Glutamatergic neuron (in vitro differentiated cells): ENCODE data around the gene PAXIP1. TPM values are rescaled to one million over a fixed set of nuclear protein-coding genes. Genes with fewer than 3 reads are reported as not detected.

Experiments
- DNase-seq: peaks from one replicate; pipeline ENCODE4 v3.0.0; 2022
- H3K27ac Mint-ChIP-seq: one replicate; pipeline ENCODE4 v1.8.0; 2020; ENCODE audit warnings: mild to moderate bottlenecking, mixed read lengths, inconsistent platforms; ENCODE audit not compliant: unreplicated experiment
- H3K27me3 Mint-ChIP-seq: one replicate; pipeline ENCODE4 v1.8.0; 2020; ENCODE audit warnings: mild to moderate bottlenecking, moderate library complexity, mixed read lengths, inconsistent platforms; ENCODE audit not compliant: unreplicated experiment
- H3K36me3 Mint-ChIP-seq: one replicate; pipeline ENCODE4 v1.8.0; 2020; ENCODE audit warnings: mild to moderate bottlenecking, mixed read lengths, inconsistent platforms; ENCODE audit not compliant: unreplicated experiment
- H3K4me1 Mint-ChIP-seq: one replicate; pipeline ENCODE4 v1.8.0; 2020; ENCODE audit warnings: mild to moderate bottlenecking, low read depth, mixed read lengths, inconsistent platforms; ENCODE audit not compliant: unreplicated experiment
- H3K4me3 Mint-ChIP-seq: one replicate; pipeline ENCODE4 v1.8.0; 2020; ENCODE audit warnings: mild to moderate bottlenecking, mixed read lengths, inconsistent platforms; ENCODE audit not compliant: unreplicated experiment
- H3K9me3 Mint-ChIP-seq: one replicate; pipeline ENCODE4 v1.8.0; 2020; ENCODE audit warnings: mild to moderate bottlenecking, moderate library complexity, mixed read lengths, inconsistent platforms; ENCODE audit not compliant: unreplicated experiment
- total RNA-seq: library from RNA; stranded (reverse); fragmentation: NEBNext Ultra II Directional; extraction: Animal tissue kit (Norgen Biotek cat#: 25700); gene quantifications from one replicate; pipeline ENCODE4 v1.2.1, GENCODE V29; 2021; ENCODE audit not compliant: unreplicated experiment
- TF ChIP-seq, protein P1 (sequence below): fragments of 200-600 bp; sonication (generic); IDR thresholded peaks from one replicate; pipeline ENCODE4 v1.5.0; 2021; ENCODE audit not compliant: partially characterized antibody, unreplicated experiment

PAXIP1 gene
- total RNA-seq, 1 donor from 2014 or later = 13.8 TPM

- peaks cover 4% of the 10 kb centered on the region for H3K36me3 Mint-ChIP-seq
- no peak overlapping the region for H3K27ac Mint-ChIP-seq
- DNase-seq = no peak
- H3K9me3 Mint-ChIP-seq = peaks cover 2% of the 10 kb centered on the region
- TF ChIP-seq, protein P1, sequence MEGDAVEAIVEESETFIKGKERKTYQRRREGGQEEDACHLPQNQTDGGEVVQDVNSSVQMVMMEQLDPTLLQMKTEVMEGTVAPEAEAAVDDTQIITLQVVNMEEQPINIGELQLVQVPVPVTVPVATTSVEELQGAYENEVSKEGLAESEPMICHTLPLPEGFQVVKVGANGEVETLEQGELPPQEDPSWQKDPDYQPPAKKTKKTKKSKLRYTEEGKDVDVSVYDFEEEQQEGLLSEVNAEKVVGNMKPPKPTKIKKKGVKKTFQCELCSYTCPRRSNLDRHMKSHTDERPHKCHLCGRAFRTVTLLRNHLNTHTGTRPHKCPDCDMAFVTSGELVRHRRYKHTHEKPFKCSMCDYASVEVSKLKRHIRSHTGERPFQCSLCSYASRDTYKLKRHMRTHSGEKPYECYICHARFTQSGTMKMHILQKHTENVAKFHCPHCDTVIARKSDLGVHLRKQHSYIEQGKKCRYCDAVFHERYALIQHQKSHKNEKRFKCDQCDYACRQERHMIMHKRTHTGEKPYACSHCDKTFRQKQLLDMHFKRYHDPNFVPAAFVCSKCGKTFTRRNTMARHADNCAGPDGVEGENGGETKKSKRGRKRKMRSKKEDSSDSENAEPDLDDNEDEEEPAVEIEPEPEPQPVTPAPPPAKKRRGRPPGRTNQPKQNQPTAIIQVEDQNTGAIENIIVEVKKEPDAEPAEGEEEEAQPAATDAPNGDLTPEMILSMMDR = no peak
- H3K4me3 Mint-ChIP-seq = no peak overlapping the region
- peaks cover 2% of the 10 kb centered on the region for H3K27me3 Mint-ChIP-seq
- H3K4me1 Mint-ChIP-seq = peaks cover 14% of the 10 kb centered on the region
Observed at GRCh38 chr7:154965014-154965413, 37.9 kb downstream of the PAXIP1 start.

GRCh38 chr7:154960063-154960790 lies 42.7 kb downstream of the PAXIP1 start:
- Mint-ChIP-seq H3K27ac (no peak overlapping the region), H3K27me3 (no peaks in the 10 kb centered on the region), H3K4me3 (no peak overlapping the region), H3K9me3 (no peaks in the 10 kb centered on the region), H3K36me3 (no peaks in the 10 kb centered on the region), H3K4me1 (no peaks in the 10 kb centered on the region)
- TF ChIP-seq, protein P1 = no peak
- DNase-seq = no peak

GRCh38 chr7:154956427-154956826 lies 46.5 kb downstream of the PAXIP1 start:
- no peaks in the 10 kb centered on the region for H3K9me3 Mint-ChIP-seq
- H3K4me1 Mint-ChIP-seq = no peaks in the 10 kb centered on the region
- no peaks in the 10 kb centered on the region for H3K27me3 Mint-ChIP-seq
- no peak overlapping the region for H3K27ac Mint-ChIP-seq
- no peak for DNase-seq
- TF ChIP-seq, protein P1 = no peak
- no peaks in the 10 kb centered on the region for H3K36me3 Mint-ChIP-seq
- H3K4me3 Mint-ChIP-seq = no peak overlapping the region

DNA sequence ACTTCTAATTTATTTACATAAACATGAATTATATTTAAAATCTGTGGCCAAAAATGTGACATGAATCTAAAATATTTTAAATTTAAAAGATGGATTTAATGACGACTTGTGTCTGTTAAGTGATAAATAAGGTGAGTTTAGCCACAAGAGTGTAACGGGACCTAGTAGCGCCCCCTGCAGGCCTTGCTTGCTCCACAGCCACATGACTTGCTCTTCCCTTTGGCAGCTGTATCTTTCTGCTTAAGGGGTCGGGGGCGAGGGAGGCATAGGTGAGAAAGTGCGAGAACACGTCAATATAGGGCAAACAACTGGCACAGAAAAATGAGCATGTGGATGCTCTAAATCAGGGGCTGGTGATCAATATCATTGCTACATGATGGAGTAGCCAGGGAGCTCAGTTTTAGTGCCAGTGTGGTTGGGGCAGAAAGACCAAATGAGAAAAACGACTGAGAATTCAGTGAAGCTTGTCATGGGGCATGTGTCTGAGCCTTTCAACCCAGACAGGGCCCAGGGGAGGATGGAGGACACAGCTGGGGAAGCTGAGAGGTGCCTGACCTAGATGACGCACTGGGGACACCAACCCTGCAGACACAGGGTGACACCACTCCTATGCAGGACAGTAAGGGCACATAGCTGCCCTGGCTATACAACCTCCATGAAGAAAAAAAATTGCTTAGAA lies 49.8 kb downstream of the PAXIP1 start:
- TF ChIP-seq, protein P1 = peak; percentile 68
- H3K4me3 Mint-ChIP-seq = no peak overlapping the region

GRCh38 chr7:154950960-154951359 lies 52.0 kb downstream of the PAXIP1 start:
- DNase-seq = no peak
- Mint-ChIP-seq H3K36me3 (no peaks in the 10 kb centered on the region), H3K4me1 (no peaks in the 10 kb centered on the region), H3K4me3 (no peak overlapping the region), H3K27me3 (no peaks in the 10 kb centered on the region), H3K9me3 (no peaks in the 10 kb centered on the region), H3K27ac (no peak overlapping the region)
- TF ChIP-seq, protein P1 = no peak

More for the DNA sequence above, 49.8 kb downstream of the PAXIP1 start:
- no peaks in the 10 kb centered on the region for H3K36me3 Mint-ChIP-seq
- no peak overlapping the region for H3K27ac Mint-ChIP-seq
- no peaks in the 10 kb centered on the region for H3K4me1 Mint-ChIP-seq
- H3K27me3 Mint-ChIP-seq = no peaks in the 10 kb centered on the region
- DNase-seq = peak; percentile 75
- no peaks in the 10 kb centered on the region for H3K9me3 Mint-ChIP-seq
